LNCAP (cell line): ENCODE data around the gene AK8.

Source experiments
- CTCF ChIP-seq: fragments of 450-650 bp; IDR thresholded peaks from 2 replicates; pipeline ENCODE4 v1.5.1; 2017; ENCODE audit warnings: mild to moderate bottlenecking

The AK8 gene

DNA sequence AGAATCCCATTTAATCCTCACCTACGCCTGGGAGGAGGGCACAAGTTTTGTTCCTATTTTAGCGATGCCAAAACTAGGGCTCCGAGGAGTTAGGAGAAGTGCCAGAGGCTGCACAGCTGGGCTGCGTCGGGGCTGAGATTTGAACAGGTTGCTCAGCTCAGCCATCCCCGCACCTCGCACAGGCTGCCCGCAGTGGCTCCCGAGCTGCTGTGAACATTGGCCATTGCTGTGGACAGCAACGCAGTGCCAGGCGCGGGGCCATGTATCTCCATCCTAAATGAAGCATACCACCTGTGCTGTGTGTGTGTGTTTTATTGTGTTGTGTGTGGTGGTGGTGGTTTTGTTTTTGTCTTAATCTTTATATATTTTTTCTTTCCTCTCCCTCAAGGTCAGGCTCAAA is 52.0 kb downstream of the AK8 start:
- TF ChIP-seq CTCF: no peak

DNA sequence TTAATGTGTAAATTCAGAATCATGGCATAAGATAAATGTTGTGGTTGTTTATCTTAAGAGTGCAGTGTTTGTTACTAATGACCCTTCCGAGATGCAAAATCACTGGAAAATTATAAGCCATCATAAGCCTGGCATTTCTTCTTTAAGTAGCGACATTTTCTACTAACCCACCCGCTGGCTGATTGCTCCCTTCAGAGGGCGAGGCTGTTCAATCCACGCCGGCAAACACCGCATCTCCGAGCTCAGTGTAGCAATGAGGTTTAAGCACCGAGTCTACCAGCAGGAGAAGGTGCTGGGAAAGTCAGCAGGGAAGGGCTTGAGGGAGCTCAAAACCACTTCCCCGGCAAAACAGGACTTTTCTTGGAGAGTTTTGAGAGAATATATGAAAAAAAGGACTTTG is 52.7 kb downstream of the AK8 start:
- TF ChIP-seq CTCF: no peak

DNA sequence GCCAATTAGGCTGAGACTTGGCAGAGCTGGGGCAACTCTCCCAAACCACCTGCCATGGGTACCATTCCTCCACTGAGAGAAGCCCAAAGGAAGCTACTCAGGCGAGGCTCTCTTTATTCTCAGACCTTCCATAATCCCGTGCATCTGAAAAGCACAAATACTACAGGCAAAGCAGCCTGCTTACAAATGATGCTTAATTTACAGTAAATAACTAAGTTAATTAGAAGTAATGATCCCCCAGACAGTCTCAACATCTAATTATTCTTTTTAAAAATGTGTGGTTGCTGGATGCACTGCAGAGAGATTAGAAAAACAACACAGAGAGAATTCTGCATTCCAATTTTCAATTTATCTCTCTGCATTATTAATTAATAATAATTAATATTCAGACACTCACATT is 53.1 kb downstream of the AK8 start:
- no peak for TF ChIP-seq CTCF

GRCh38 chr9:132824151-132824550 is 53.9 kb downstream of the AK8 start:
- TF ChIP-seq CTCF: no peak

DNA sequence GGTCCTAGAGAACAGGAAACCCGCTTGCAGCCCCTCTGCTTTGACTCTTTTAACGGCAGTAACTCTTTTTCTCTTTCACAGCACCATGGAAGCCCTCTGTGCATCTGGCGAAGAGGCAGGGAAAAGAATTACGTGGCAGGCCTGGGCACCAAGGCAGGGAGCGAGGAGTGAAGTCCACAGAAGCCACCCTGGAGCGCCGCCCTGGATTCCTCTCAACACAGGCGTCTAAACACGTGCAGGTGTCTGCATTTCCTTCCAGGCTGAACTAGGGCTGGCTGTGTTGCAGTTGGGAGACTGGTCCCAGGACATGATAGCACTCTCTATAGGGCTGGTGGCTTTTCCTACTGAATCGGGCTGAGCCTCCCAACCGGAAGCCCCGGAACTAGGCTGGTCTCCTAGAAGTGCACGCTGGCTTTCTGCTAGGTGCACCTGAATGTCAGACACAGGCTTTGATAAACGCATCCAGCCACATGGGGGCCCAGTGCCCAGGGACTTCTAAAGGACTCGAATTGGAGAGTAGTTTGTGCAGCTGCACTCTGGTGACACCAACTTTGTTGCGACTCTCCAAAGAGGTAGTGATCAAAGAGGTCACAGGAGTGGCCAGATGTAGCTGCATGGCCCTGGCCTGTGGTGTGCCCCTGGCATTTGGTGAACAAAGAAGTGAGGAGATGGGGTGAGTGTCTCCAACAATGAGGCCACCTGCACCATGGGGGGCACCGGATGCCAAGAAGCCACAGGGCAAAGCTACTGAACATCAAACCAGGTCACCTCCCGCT is 54.5 kb downstream of the AK8 start:
- no peak for TF ChIP-seq CTCF

GRCh38 chr9:132820169-132820944 is 57.7 kb downstream of the AK8 start:
- TF ChIP-seq CTCF: no peak

DNA sequence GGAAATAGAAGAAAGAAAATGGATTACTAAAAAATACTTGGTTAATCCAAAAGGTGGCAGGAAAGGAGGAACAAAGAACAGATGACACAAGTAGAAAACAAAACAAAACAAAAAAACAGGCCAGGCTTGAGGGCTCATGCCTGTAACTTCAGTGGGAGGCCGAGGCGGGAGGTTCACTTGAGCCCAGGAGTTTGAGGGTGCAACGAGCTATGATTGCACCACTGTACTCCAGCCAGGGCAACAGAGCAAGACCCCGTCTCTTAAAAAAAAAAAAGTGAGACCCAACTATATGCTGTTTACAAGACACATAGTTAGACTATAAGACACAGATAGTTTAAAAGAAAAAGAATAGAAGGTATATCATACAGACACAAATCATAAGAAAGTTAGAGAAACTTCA is 59.5 kb downstream of the AK8 start:
- TF ChIP-seq CTCF: no peak
